Neural cell (in vitro differentiated cells): ENCODE results near the gene SLC4A4.

ENCODE experiments used
- CTCF ChIP-seq: fragments of 450-650 bp; IDR thresholded peaks from 2 replicates; pipeline ENCODE4 v1.5.1; 2014; ENCODE audit warnings: antibody characterized with exemption, mild to moderate bottlenecking, moderate library complexity; ENCODE audit not compliant: poor library complexity, severe bottlenecking
- EP300 ChIP-seq: fragments of 450-650 bp; conservative IDR thresholded peaks from 2 replicates; pipeline ENCODE4 v1.6.1; 2014; ENCODE audit warnings: antibody characterized with exemption, mild to moderate bottlenecking, moderate library complexity; ENCODE audit not compliant: poor library complexity, severe bottlenecking
- EZH2 ChIP-seq: fragments of 200-600, 300-800 bp; shearing (Covaris generic), sonication (generic); IDR thresholded peaks from 2 replicates; pipeline ENCODE4 v1.6.1; 2014; ENCODE audit warnings: antibody characterized with exemption, low read length, borderline replicate concordance, mild to moderate bottlenecking; ENCODE audit not compliant: insufficient read depth, poor library complexity, severe bottlenecking
- POLR2AphosphoS5 ChIP-seq: IDR thresholded peaks from 2 replicates; pipeline ENCODE4 v1.6.1; 2012
- RAD21 ChIP-seq: fragments of 450-650 bp; conservative IDR thresholded peaks from 2 replicates; pipeline ENCODE4 v1.6.1; 2014; ENCODE audit warnings: antibody characterized with exemption, mild to moderate bottlenecking, moderate library complexity
- REST ChIP-seq: IDR thresholded peaks from 2 replicates; pipeline ENCODE4 v1.6.1; 2012; ENCODE audit warnings: borderline replicate concordance
- TAF1 ChIP-seq: IDR thresholded peaks from 2 replicates; pipeline ENCODE4 v1.6.1; 2012; ENCODE audit warnings: low read depth

- no peak for TF ChIP-seq CTCF
- no peak for TF ChIP-seq POLR2AphosphoS5
- TF ChIP-seq EZH2 = no peak
- TF ChIP-seq EP300 = no peak
- TF ChIP-seq REST = no peak
- no peak for TF ChIP-seq RAD21
- no peak for TF ChIP-seq TAF1
Measured at GRCh38 chr4:71599578-71599977, 260.8 kb downstream of the SLC4A4 start.
